HG03108 (cell line): Measurements from ENCODE around the gene PRKAR2B.
"Not testable (repeated sequence)": the region's sequence is repeated elsewhere in the genome, so short reads cannot be mapped to it uniquely, and the experiment has no call there.

Experiments
- ATAC-seq: cut with Tn5 transposase; IDR thresholded peaks from one replicate; pipeline ENCODE4 v1.9.1; 2021; ENCODE audit warnings: moderate library complexity; ENCODE audit not compliant: unreplicated experiment

The PRKAR2B gene

DNA sequence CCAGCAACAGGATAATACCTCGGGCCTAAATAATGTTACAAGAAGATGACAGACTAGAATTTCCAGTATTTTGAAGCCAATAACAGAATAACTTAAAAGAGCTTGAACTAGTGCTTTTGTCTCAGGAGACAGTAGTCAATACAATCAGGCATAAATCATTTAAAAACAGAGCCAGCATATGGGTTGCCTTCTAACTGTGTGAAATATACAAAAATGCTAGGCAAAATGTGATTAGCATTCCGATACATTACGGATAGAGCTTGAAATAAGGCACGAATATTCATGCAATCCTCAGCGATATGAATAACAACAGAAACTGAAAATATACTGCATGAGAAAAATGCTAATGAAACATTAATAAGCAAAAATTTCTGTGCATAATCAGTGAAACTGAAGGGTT lies 18.3 kb upstream of the PRKAR2B start:
- no peak for ATAC-seq

DNA sequence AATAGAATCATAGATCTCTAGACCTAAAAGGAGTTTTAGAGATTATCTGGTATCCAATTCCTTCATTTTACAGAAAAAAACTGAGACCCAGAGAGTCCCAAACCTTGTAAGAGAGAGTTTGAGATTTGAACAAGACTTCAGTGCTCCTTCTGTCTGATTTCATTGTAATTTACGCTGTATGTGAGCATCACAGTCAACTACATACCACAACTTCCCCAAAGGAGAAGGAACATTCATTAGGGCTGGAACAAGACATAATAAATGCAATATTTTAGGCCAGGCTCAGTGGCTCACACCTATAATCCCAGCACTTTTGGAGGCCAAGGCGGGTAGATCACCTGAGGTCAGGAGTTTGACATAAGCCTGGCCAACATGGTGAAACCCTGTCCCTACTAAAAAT lies 17.3 kb upstream of the PRKAR2B start:
- no peak for ATAC-seq

DNA sequence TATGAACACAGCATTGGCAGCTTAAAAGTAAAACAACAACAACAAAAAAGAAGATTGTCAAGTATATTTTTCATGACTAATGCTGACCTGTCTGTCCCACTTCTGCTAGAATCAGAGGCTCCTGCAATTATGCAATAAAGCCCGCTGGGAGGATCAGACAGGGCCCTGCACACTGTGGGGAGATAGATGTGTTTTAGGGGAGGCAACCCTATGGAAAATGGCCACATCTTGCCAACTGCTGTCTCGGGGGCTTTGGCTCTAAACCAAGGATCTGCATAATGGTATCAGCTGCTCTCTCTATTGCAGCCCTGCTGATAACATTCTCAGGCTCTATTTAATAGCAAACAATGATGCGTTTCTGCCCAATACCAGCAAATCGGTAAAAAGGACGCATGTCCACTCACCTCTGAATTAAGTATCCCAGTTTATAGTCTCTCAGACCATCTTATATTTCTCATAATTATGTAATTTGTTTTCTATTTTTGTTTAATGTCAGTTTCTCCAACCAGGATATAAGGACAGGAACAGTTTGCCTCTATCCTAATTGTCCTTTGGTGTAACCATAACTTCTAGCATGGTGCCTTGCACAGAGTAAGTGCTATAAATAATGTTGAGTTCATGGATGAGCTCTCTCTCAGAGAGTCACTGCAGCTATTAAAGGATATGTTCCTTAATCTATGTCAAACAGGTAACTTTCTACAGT lies 15.3 kb upstream of the PRKAR2B start:
- no peak for ATAC-seq

DNA sequence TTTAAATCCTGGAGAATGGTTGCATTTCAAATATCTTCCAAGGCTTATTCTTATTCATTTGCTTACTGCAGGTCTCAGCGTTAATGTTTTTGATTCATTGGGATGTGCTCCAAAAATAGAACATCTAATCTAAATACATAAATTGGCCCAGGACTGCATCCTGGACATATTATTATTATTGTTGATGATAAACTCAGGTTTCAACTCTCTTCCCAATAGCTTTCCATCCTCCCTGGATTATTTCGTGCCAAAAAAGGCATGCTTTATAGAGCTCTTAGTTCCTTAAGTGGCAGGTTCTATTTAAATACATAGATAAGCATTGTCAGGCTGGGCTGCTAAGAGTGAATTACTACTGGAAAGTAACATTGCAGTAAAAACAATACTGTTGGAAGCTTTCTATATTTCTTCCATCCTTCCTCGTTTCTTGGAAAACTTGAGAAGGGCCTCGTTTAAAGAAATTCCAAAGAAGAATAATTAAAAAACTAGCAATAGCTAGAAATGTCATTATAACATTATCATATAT lies 14.7 kb upstream of the PRKAR2B start:
- ATAC-seq = no peak

DNA sequence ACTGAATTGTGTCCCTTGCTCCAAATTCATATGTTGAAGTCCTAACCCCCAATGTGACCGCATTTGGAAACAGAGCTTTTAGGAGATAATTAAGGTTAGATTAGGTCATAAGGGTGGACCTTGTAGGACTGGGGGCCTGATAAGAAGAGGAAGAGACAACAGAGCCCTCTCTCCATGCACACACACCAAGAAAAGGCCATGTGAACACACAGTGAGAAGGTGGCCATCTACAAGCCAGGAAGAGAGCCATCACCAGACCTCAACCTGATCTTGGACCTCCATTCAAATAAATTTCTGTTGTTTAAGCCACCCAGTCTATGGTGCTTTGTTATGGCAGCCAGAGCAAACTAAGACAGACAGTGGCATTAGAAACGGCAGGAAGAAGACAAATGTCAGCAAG lies 12.5 kb upstream of the PRKAR2B start:
- ATAC-seq = no peak

DNA sequence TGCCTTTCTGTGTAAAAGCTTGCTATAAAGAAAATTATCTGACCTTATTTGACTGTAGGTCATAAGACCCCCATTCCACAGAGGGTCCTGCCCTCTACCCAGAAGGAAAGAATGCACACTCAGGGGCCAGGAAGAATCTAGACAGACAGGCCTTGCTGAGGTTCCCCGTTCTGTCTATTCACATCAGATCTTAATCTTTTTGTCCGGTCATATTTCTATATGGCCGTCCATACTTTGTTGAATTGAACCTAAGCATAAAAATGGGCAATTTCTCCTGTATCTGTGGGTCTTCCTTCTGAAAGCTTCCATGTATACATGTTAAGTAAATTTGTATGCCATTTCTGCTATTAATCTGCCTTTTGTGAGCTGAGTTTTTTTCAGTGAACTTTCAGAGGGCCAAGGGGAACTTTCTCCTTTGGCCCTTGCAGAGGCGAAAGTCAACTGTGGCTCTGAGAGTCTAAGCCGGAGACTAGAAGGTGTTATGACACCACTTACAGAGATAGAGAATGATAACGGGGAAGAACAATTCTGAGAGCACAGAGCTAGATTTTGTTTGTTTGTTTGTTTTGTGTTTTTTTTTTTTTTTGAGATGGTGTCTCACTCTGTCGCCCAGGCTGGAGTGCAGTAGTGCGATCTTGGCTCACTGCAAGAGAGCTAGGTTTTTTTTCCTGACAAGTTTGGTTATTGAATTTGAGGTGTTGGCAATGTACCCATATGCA lies 11.6 kb upstream of the PRKAR2B start:
- no peak for ATAC-seq

DNA sequence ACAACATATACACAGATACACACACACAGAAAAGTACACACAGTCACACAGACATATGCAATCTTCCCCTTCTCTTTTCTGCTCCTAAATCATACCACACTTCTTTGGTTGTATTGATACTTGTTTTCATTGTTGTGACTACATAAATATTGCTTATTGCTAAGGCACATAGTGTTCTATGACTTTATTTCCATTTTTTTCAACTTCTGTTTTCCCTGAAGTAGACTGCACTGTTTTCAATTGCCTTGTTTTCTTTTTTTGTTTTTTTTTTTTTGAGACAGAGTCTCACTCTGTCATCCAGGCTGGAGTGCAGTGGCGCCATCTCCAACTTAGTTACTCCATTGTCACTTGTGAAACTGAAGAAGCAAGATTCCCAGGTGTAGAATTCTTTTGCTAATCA lies 10.0 kb upstream of the PRKAR2B start:
- ATAC-seq = no peak

DNA sequence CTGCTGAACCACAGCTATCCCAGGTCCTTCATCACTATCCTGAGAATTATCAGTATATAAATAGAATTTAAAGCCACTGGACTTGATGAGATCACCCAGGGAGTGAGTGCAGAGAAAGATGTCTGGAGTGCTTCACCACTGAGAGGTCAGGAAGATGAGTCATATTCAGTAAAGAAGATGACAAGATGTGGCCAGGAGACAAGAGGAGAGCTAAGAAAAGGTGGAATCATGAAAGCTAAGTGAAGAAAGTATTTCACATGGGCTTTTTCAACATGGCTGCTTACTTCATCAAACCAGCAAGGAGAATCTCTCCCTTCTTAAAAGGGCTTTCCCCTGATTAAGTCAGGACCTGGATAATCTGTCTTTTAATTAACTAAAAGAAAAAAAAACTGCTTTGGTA lies 9.1 kb upstream of the PRKAR2B start:
- no peak for ATAC-seq

DNA sequence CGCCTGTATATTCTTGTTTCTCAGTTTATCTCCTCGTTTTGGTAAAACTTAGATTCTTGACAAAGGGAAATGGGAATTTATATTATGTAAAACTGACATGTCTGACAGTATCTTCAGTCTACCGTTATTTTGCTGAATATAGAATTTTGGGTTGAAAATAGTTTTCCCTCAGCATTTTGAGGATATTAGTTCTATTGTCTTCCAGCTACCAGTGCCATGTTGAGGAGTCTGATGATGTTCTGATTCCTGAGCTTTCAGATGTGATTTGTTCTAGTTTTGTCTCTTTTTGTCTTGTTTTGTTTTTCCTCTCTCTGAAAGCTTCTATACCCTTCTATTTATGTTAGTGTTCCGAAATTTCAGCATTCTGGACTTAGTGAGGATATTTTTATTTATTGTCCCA lies 8.0 kb upstream of the PRKAR2B start:
- no peak for ATAC-seq

DNA sequence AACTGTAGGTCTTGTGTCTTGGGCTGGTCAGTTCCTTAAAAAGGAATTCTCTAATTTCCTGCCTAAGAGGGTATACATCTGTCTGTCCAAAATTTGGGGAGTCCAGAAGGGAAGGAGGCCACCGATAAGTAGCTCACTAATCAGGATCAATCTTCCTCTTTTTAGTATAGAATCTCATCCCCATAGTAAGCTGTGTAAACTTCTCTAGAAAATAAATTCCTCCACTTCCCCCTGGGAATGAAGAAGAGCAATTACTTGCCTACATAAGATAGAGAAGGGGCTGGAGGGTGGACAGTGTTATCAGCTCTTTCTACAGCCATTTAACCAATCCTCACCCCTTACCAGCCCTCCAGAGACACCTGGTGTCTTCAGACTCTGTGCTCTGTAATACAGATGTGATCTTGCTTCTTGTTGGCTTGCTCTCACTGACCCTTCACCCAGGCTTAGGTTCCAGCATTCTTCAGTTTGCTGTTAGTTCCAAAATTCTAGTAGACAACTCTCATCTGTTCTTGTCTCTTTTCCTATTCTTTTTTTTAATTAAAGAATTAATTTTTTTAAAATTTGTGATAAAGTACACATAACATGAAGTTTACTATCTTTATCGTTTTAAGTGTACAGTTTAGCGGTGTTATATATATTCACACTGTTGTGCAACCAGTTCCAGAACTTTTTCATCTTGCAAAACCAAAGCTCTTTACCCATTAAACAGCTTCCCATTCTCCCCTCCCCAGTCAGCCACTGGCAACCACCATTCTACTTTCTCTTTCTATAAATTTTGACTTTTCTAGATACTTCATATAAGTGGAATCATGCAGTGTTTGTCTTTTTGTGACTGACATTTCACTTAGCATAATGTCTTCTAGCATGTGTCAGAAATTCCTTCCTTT lies 6.5 kb upstream of the PRKAR2B start:
- no peak for ATAC-seq

GRCh38 chr7:107039199-107039900 lies 5.2 kb upstream of the PRKAR2B start:
- no peak for ATAC-seq

GRCh38 chr7:107041097-107041496 lies 3.4 kb upstream of the PRKAR2B start:
- no peak for ATAC-seq

GRCh38 chr7:107041764-107042163 lies 2.7 kb upstream of the PRKAR2B start:
- not testable (repeated sequence) for ATAC-seq

- not testable (repeated sequence) for ATAC-seq
Measured at GRCh38 chr7:107042326-107042910, 2.1 kb upstream of the PRKAR2B start.

DNA sequence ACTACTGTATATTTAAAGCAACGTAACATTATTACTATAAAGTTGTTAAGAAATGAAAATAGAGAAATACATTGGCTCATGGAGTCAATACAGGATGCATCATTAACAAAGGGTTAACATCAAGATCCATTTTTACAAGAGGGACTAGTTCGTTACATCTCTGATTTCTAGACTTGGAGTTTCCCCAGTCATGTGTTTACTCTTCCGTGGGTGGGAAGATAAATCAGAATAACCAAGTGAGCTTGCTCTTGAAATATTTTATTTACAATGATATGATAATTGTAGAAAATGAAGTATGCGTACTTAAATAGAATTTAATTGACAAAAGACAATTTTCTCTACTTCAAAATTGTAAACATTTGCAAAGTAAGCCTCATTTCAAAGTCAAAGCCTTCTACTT lies 1.0 kb upstream of the PRKAR2B start:
- no peak for ATAC-seq

DNA sequence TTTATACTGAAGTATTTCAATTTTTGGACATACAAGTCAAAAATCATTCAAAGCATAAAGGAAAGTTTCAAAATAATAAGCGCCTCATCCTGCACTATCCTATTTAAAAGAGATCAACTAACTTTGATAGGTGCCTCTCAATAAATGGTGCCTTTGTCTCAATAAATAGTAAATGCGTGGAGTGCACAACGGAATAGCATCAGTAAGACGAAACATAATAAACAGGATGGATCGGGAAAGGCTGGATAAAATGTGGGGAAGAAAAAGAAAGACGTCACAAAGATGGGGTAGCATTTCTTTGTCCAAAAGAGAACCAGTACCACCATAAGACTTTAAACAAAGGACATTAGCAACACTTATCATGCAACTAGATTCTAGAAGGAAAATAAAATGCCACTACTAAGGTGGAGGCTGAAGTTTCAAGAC lies 571 bp upstream of the PRKAR2B start:
- no peak for ATAC-seq

DNA sequence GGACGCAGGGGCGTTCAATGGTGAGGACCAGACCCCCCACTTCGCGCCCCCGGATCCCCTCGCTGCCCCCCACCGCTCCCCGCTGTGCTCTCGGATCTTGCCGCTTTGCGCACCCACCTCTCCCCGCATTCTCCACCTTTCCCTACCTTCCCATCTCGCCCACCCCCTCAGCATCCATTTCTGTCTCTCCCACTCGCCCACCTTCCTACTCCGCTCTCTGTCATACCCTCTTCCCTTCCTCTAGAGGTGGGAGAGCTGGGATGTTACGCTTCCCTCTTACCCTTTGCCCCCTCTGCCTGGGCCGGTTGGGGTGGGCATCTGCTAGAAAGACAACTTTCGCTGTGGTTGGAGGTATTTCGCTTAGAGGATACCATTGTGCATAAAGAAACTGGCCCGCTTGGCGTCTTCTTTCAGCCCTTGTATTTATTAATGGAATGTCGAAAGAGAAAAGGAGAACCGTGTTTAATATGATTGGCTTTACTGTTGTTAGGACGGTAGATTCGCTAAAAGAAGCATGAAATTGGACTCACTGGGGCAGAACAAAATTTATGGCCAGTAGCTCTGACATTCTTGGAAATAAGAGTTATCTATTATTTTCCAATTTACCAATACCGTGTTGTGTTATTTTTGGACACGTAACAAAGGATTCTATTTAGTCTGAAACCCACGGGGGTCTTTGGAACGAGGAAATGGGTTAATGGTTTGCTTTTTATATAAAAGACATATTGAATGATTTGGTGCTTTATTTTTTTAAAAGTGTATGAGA lies 873 bp downstream of the PRKAR2B start:
- no peak for ATAC-seq

GRCh38 chr7:107045980-107046379 lies 1.5 kb downstream of the PRKAR2B start:
- no peak for ATAC-seq

DNA sequence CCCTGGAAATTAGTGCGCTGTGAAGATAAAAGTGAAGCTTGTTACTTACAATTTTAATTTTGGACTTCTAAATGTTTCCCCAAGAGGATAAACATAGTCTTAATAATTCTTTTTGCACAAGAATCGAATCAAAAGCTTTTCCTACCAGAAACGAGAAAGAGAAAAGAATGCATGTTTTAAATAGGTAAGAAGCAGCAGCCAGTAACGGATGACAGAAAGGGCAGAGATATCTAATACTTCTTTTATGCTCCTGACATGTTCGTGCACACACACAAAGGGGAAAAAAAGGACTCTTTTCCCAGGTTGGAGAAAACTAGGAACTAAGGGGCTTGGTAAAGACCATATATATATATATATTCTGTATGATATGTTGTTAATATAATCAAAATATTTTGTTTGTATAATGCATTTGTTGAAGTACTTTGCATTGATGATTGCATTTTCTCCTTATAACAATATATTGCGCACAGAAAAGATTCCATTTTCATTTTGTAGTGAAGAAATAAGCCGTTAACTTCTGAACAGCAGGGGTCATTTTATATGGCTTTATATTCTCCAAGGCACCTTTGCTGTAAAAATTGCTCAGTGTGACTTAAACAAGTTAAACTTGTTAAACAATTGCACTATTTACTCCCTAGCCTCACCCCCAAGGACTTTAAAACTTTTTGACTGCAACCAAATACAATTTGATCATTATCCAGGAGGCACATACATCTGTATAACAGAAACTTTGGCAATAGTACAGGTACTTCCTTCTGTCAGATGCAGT lies 2.2 kb downstream of the PRKAR2B start:
- no peak for ATAC-seq
